ENCODE data around the gene ITGA6. TPM values are rescaled to one million over a fixed set of nuclear protein-coding genes. Genes with fewer than 3 reads are reported as not detected.

Gene ITGA6
- total and polyA plus RNA-seq, 7 donors = 8.4 to 66.5 (median 14.0) TPM

DNA sequence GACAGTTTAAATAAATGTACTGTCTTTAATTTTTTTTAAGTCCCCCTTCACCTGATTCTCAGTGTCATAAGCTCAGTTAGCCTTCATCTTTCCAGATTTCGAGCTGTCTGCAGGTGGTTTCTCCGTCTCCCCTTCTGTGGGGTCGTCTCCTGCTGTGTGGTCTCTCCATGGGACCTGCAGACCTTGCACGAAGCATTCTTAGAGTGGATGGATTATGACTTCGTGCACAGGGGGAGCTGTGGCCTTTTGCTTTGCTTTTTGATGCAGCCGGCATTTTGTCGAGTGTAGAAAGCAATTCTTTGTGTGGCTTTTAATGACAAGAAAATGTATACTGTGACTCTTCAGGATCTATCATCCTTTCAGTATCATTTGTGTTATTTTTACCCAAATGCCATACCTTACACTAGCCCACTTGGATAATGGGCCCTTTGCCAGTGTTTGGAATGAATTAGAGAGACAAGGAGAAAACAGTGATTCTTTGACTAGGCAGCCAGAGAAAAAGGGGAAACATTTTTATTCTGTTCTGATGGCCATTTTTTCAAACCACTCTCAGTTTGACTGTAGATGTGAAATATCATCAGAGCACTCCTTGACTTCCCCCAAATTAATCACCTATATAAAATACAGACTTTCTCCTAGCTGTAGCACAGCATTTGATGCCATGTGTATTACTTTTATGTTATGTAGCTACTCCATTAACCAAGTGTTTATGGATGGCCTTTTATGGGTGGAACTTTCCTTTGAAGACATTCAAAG, 54.3 kb downstream of the ITGA6 start:
- Histone ChIP-seq H3K27me3 (no peaks in the 10 kb centered on the region), H3K27ac (no peak overlapping the region), H3K4me3 (no peak overlapping the region), H3K9me3 (no peaks in the 10 kb centered on the region), H3K36me3 (no peaks in the 10 kb centered on the region), H3K4me1 (no peaks in the 10 kb centered on the region)
- no peak for DNase-seq
- TF ChIP-seq POLR2A (IDR thresholded peaks at IDR 0.05) = no peak
- TF ChIP-seq, protein P1, sequence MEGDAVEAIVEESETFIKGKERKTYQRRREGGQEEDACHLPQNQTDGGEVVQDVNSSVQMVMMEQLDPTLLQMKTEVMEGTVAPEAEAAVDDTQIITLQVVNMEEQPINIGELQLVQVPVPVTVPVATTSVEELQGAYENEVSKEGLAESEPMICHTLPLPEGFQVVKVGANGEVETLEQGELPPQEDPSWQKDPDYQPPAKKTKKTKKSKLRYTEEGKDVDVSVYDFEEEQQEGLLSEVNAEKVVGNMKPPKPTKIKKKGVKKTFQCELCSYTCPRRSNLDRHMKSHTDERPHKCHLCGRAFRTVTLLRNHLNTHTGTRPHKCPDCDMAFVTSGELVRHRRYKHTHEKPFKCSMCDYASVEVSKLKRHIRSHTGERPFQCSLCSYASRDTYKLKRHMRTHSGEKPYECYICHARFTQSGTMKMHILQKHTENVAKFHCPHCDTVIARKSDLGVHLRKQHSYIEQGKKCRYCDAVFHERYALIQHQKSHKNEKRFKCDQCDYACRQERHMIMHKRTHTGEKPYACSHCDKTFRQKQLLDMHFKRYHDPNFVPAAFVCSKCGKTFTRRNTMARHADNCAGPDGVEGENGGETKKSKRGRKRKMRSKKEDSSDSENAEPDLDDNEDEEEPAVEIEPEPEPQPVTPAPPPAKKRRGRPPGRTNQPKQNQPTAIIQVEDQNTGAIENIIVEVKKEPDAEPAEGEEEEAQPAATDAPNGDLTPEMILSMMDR (IDR thresholded peaks at IDR 0.05) = no peak
- intact Hi-C loops (cut with DNase I) = no loop called here
- 85 to 87% methylated on average over 7 of the region's 7 CpGs for WGBS, 2 donors

DNA sequence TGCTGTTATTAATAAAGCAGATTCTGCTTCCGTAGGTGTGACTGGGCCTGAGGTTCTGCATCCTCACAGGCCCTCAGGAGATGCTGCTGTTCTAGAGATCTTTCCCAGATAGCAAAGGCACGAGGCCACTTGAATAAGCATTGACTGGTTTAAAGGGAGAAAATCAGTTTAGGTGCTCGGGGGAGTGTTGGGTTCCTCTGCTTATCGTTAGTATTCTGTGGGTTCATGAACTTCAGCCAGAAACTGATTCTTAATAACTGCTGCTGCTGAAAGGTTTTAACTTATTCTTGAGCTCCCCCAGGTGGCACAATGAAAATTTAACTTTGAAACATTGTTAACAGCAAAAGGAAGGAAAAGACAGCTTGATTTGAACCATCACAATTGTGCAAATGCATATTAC, 56.9 kb downstream of the ITGA6 start:
- H3K27ac ChIP-seq = no peak overlapping the region
- no peaks in the 10 kb centered on the region for H3K36me3 ChIP-seq
- no peaks in the 10 kb centered on the region for H3K27me3 ChIP-seq
- intact Hi-C loops (cut with DNase I) = no loop called here
- no peak for DNase-seq
- H3K4me3 ChIP-seq = no peak overlapping the region
- TF ChIP-seq, protein P1 (IDR thresholded peaks at IDR 0.05) = no peak
- TF ChIP-seq POLR2AphosphoS5 (IDR thresholded peaks at IDR 0.05) (no peak), POLR2A (IDR thresholded peaks at IDR 0.05) (no peak), EP300 (IDR thresholded peaks at IDR 0.05) (no peak)
- no peaks in the 10 kb centered on the region for H3K4me1 ChIP-seq
- WGBS, 2 donors = 41 to 49% methylated on average over 4 of the region's 4 CpGs
- no peaks in the 10 kb centered on the region for H3K9me3 ChIP-seq

DNA sequence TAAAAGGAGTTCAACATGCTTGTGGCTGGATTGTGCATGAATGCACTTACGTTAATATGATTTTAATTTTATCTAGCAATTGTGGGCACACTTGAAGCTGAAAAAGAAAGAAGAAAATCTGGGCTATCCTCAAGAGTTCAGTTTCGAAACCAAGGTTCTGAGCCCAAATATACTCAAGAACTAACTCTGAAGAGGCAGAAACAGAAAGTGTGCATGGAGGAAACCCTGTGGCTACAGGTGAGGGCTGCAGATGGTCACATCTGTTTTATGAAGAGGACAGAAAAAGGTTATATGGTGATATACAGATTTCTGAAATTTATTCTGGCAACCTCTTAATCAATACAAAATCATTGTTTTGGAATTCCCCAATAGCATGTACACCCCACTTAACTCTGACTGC, 57.3 kb downstream of the ITGA6 start:
- no peaks in the 10 kb centered on the region for H3K9me3 ChIP-seq
- WGBS, 2 donors = 86 to 94% methylated on average over 2 of the region's 2 CpGs

DNA sequence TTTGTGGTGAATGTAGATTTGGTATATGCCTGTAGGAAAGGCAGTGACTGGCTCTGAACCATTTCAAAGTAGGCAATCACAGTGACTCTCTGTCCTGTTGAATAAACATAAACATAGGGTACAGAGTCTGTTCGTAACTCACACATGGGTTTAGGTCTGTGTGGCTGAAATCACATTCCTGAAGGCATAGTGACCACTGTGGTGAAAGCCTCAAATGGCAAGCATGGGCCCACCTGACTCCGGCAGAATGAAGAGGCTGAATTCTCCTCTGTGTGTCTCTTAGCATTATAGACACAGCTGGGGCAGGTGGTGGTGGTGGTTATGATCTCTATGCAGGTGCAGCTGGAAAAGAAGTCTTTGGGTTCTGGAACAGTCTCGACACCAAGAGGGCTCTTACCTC, 61.2 kb downstream of the ITGA6 start:
- TF ChIP-seq POLR2AphosphoS5 (IDR thresholded peaks at IDR 0.05) (no peak), POLR2A (IDR thresholded peaks at IDR 0.05) (no peak), EP300 (IDR thresholded peaks at IDR 0.05) (no peak)
- TF ChIP-seq, protein P1 (IDR thresholded peaks at IDR 0.05) = no peak
- Histone ChIP-seq H3K36me3 (peaks cover 0 to 7% (median 0%) of the 10 kb centered on the region in 4 donors), H3K4me1 (no peaks in the 10 kb centered on the region), H3K27ac (no peak overlapping the region), H3K9me3 (no peaks in the 10 kb centered on the region), H3K4me3 (no peak overlapping the region), H3K27me3 (no peaks in the 10 kb centered on the region)
- intact Hi-C loops (cut with DNase I) = no loop called here
- 90 to 93% methylated on average over 3 of the region's 3 CpGs for WGBS, 2 donors
- DNase-seq = no peak

More for the DNA sequence above, 57.3 kb downstream of the ITGA6 start:
- Histone ChIP-seq H3K27ac (no peak overlapping the region), H3K36me3 (no peaks in the 10 kb centered on the region), H3K4me3 (no peak overlapping the region), H3K4me1 (no peaks in the 10 kb centered on the region), H3K27me3 (no peaks in the 10 kb centered on the region)
- intact Hi-C loops (cut with DNase I) = no loop called here
- TF ChIP-seq POLR2AphosphoS5 (IDR thresholded peaks at IDR 0.05) (no peak), POLR2A (IDR thresholded peaks at IDR 0.05) (no peak), EP300 (IDR thresholded peaks at IDR 0.05) (no peak)
- TF ChIP-seq, protein P1 (IDR thresholded peaks at IDR 0.05) = no peak
- DNase-seq = no peak

DNA sequence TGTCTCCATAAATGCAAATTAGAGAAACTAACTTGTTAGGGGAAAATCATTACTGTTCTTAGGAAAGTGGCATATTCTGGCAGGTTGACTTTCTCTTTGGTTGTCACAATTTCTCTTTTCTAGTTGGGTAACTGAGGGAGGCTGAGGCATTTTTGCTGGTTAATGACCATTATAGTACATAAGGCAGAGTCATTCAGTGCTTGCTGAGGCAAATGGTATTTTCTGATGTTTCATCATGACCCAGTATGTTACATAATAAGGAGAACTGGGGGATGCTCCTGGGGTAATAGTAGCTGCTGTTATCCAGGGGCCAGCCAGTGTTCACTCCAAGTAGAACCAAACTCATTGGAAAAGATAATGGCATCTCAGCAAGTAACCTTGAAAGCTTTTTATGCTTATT, 62.3 kb downstream of the ITGA6 start:
- no peak overlapping the region for H3K4me3 ChIP-seq
- H3K4me1 ChIP-seq = no peaks in the 10 kb centered on the region
- intact Hi-C loops (cut with DNase I) = no loop called here
- TF ChIP-seq, protein P1 (IDR thresholded peaks at IDR 0.05) = no peak
- no peak for TF ChIP-seq EP300 (IDR thresholded peaks at IDR 0.05)
- TF ChIP-seq POLR2A (IDR thresholded peaks at IDR 0.05) = no peak
- no peak for TF ChIP-seq POLR2AphosphoS5 (IDR thresholded peaks at IDR 0.05)
- no peaks in the 10 kb centered on the region for H3K9me3 ChIP-seq
- no peak for DNase-seq
- peaks cover 0 to 7% (median 0%) of the 10 kb centered on the region in 4 donors for H3K36me3 ChIP-seq
- H3K27me3 ChIP-seq = no peaks in the 10 kb centered on the region
- no peak overlapping the region for H3K27ac ChIP-seq
